Ovary (tissue), 3 donors: Measurements from ENCODE around the gene DOCK4.

Experiments
- POLR2A ChIP-seq: fragments of 450-650 bp; IDR thresholded peaks from one replicate; pipeline ENCODE4 v1.6.1; 2017; ENCODE audit warnings: antibody characterized with exemption, mild to moderate bottlenecking, moderate library complexity
- TF ChIP-seq, protein P1 (sequence below), 3 donors: fragments of 450-650 bp in 2 of 3; fragments of 200-600 bp in 1 of 3; IDR thresholded peaks; one replicate each; pipeline versions ENCODE4 v1.5.1 to v1.8.0; 2016 to 2022; ENCODE audit warnings: antibody characterized with exemption in 3 of 3, mild to moderate bottlenecking in 1 of 3
- donor health status: DM: no; HTN: no; CAD: no.

DNA sequence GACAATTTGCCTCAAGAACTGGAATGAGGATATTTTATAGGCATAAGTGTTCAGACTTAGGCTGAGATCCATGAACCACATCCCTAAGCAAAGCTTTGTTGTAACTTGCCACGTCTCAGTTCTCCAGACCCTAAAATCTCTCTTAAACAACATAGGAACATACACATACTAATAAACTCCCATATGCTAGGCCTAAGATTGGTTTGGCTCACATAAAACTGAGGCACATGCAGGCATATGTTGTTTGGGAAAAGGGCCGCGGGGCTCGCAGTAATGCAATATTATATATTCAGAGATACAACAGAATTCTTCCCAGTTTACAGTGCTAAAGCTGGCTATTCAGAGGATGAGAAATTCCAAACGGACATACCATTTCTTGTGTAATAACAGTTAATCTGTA is 61.0 kb downstream of the DOCK4 start:
- TF ChIP-seq, protein P1, sequence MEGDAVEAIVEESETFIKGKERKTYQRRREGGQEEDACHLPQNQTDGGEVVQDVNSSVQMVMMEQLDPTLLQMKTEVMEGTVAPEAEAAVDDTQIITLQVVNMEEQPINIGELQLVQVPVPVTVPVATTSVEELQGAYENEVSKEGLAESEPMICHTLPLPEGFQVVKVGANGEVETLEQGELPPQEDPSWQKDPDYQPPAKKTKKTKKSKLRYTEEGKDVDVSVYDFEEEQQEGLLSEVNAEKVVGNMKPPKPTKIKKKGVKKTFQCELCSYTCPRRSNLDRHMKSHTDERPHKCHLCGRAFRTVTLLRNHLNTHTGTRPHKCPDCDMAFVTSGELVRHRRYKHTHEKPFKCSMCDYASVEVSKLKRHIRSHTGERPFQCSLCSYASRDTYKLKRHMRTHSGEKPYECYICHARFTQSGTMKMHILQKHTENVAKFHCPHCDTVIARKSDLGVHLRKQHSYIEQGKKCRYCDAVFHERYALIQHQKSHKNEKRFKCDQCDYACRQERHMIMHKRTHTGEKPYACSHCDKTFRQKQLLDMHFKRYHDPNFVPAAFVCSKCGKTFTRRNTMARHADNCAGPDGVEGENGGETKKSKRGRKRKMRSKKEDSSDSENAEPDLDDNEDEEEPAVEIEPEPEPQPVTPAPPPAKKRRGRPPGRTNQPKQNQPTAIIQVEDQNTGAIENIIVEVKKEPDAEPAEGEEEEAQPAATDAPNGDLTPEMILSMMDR (IDR thresholded peaks at IDR 0.05): no peak
- TF ChIP-seq POLR2A: no peak
